GM20431 (cell line): ENCODE measurements around the gene CDX2.

ENCODE experiments used
- in situ Hi-C: fragments of 300-500 bp; cut with MseI, MboI; formaldehyde crosslinking; loops from one replicate; pipeline ENCODE4 v1.15.0; 2020; ENCODE audit warnings: low sequenced_read_pairs; ENCODE audit not compliant: unreplicated experiment

The CDX2 gene

DNA sequence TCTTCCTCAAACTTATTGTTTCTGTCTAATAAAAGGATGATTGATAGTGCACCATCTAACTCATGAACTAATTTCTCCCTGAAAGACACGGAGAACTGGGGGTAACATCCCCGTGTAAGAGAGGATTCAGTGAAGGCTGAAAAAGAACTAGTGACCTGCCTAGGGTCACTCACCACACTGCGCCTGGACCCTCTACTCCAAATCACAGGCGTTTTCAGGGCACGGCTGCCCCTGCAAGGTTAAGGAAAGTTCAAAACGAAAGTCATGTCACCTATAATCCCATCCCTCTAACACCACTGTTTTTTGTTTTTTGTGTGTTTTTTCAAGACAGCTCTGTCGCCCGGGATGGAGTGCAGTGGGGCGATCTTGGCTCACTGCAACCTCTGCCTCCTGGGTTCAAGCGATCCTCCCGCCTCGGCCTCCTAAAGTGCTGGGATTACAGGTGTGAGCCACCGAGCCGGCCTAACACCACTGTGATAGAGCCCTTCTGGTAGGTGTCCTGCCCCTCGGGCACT is 10.7 kb upstream of the CDX2 start:
- in situ Hi-C loops, result loop anchor here (10.0 to 25.0 kb wide), 2 partner anchors 605 to 1018 kb away; no protein-coding TSS in a partner anchor

DNA sequence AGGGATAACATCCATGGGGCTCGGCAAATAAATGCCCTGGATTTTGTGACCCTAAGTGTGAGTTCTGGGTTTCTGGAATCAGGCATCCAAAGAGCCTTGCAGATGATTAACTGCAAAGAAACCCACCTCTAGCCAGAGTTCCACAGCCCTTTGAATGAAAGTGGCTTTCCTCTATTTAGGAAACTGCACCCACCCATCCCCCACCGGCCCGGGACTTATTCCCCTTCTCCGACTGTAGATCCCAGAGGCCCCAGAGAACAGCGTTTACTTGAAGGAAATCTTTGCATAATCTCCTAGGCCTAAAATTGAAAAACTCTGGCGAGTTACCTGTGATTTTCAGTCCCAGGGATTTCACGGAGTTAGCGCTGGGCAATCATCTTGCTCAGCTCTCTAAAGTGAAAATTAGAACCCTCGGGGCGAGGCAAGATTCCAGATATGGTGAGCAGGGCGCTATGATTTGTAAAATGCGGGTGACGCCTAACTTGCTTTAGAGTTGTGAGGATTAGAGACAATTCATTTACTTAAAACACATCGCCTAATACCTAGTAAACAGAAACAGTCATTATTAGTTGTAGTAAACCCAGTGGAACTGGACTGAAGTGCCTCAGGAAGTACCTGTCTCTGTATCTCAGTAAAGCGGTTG is 10.0 kb upstream of the CDX2 start:
- in situ Hi-C loops, result loop anchor here (25.0 kb wide), 1 partner anchor 1017 kb away; no protein-coding TSS in a partner anchor

DNA sequence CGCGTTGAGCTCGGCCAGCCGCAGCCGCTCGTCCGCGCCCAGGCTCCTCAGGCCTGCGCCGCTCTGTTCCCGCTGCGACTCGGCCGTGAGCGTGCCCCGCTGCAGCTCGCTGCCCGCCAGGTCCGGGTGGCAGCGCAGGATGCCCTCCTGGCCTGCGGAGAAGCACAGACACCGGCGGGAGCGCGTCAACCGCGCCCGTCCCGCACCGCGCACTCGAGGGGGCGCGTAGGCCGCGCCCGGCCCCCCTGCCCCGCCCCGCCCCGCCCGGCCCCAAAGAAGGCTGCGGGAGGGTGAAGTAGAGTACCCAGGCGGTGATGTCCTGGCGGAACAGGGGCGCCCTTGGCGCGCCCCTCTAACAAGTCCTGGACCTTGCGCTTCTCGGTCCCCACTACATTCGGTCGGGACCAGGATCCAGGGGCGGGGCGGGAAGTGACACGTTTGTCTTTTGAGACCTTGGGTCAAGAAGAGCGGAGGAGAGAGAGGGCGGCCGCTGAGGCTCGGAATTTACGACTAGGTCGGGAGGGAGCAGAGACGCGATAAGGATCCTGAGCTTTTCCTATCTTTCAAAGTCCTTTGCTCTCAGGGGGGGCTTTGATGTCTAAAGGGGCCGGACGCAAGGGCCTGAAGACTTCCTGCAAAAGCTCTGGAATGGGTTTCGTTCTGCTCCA is 9.3 kb upstream of the CDX2 start:
- in situ Hi-C loops, result loop anchor here (25.0 kb wide), 1 partner anchor 1016 kb away; no protein-coding TSS in a partner anchor

DNA sequence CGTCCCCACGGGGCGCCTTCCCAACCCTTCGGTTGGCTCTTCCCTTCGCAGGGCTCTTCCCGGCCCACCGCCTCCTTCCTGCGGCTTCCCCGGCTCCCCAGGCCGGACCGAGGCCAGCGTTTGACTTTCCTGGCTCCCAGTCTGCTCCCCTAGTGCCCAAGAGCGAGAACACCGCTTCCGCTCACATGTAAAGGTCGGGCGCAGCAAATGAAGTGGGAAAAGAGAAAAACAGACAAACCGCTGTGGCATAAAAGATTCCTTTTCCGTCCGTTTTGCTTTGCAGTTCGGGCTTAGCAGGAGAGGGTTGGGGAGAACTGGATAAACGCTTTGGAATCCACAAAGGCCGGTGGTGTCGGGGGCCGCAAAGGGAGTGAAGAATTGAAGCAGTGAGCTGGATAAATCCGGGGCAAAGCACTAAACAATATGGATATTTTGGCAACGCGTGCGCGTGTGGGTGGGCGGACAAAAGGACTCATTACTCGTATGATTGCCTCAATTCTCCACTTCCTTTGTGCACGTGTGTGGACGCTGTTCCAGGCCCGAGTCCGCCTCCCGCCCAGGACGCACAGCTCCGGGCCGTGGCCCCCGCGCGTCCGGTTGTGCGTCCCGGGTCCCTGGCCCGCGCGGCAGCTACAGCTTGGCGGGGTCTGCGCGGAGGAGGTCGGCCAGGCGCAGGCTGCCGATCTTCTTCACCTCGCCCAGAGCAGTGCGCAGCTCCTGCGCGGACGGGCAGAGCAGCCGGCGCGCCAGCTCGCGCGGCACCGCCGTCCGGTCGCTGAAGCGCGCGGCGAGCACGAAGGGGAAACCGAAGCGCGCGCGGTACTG is 8.6 kb upstream of the CDX2 start:
- in situ Hi-C loops, result loop anchor here (25.0 kb wide), 1 partner anchor 1015 kb away; no protein-coding TSS in a partner anchor

DNA sequence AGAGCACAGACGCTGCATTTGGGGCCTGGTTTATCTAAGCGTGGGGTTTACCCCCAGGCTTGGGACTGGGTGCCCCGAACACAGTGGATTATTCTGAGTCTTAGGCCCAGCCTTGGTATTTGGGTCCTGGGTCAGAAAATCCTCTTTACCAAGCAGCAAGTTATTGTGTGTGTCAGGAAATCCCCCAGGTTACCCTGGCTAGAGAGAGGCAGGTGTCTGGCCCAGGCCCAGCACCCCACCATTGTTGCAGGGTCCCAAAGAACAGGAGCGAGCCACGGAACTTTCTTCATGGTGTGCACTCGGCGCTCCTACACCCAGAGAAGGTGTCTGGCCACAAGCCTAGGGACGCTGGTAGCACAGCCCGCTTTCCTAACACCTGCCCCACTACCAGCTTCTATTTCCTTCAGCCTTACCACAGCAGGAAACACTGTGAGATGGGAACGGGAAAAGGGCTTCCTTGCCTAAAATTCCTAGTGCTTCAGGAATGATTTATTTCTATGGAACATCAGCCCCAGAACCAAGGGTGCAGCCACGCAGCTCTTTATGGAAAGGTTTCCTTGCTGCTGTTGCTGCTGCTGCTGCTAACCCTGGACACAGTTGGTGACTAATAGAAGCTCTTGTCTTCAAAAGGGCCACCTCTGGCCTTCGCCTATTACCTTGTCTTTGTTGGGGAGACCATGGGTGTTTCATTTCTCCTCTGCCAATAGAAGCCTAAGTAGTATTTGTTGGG is 7.4 kb upstream of the CDX2 start:
- in situ Hi-C loops, result loop anchor here (25.0 kb wide), 1 partner anchor 1014 kb away; no protein-coding TSS in a partner anchor

DNA sequence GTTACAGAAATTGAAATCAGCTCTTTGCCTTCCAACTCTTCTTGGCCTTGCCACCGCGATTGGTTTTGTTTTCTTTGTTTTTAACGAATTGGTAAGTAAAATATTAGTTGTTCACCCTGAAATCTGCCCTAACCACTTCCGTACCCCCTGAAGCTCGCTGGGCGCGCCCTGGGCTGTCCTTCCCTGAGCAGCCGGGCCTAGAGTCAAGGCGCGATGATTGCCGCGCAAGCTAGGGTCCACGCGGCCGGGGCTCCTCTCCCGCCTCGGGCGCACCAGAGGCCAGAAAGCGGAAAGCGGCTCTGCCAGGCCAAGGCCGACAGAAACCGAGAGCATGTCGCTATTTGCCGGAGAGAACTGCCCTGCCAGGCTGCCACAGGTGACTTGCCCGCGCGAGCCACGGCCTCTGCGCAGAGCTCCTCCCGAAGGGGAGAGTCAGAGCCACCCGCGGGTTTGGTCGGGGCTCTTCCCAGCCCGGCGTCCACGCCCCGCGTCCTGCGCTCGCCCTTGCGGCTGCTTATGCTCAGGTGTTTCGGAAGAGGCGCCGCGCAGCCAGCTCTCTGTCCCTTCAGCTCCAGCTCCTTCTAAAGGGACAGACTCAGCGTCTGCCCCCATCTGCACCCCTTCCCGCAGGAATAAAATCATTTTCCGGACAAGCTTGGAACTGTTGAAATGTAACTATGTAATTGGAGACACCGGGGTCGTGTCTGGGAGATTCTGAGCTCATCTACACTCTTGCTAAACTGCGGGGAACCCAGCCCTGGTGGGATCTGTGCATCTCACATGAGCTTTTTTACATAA is 6.6 kb upstream of the CDX2 start:
- in situ Hi-C loops, result loop anchor here (25.0 kb wide), 1 partner anchor 1013 kb away; no protein-coding TSS in a partner anchor

DNA sequence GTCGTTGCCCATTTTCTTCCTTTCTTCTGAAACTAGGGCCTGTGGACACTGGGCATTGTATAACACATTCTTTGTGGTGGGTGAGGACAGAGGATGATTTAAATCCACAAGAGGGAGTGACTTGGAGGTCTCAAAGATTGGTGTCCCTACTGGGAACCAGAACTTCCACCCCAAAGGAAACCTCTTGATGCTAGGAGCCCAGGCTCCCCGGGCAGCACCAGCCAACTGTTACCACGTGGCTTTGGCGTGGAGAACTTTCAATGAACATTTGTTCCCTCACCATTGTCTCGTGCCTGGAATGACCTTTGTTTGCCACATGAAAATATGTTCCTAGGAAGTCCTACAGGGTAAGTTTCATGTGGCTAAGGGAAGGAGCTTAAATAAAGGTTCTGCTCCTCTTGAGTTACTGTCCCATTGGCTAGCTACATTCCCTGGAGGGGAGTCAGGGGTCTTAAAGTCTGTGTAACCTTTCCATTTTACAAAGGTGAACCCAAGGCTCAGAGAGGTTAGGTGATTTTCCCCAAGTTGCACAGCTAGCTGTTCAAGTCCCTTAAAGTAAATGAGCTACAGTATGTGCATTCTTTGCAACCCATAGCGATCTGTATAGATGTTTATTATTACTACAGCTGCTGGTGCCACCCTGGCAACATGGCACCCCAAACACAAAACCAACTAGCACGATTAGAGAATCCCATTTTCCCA is 5.0 kb upstream of the CDX2 start:
- in situ Hi-C loops, result loop anchor here (25.0 kb wide), 2 partner anchors 137 to 437 kb away; no protein-coding TSS in a partner anchor

DNA sequence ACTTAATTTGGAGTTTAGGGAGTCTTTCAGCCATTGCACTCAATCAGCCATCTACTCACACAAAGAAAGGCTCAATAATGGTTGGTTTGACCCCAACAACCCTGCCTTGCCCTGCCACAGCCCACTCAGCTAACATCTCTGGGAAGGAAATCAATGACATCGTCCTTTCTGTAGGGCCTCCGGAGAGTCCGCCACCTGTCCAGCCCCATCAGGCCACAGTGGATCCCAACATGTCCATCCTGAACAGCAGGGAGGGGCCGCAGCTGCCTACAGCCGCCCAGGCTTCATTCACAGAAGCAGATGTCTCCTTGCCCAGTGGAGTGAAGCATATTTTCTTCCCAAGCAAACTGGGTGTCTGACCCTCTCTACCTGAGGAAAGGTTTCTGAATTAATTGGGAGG is 4.2 kb upstream of the CDX2 start:
- in situ Hi-C loops, result loop anchor here (25.0 kb wide), 2 partner anchors 136 to 436 kb away; no protein-coding TSS in a partner anchor

DNA sequence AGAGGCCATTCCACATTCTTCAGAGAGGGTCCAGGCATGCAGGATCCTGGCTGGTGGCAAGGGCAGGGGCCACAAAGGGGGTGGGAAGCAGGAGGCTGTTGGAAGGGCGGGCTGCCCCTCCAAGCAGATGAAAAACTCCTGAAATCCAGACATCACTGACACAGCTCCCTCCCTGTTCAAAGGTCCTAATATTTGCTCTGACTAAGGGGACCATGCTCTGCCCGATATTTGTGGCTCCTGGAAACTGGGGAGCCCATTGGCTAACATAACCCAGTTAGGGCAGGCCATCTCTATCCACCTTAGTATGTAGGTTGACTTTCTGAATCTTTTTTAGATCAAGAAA is 3.3 kb upstream of the CDX2 start:
- in situ Hi-C loops, result loop anchor here (25.0 kb wide), 2 partner anchors 135 to 435 kb away; no protein-coding TSS in a partner anchor

DNA sequence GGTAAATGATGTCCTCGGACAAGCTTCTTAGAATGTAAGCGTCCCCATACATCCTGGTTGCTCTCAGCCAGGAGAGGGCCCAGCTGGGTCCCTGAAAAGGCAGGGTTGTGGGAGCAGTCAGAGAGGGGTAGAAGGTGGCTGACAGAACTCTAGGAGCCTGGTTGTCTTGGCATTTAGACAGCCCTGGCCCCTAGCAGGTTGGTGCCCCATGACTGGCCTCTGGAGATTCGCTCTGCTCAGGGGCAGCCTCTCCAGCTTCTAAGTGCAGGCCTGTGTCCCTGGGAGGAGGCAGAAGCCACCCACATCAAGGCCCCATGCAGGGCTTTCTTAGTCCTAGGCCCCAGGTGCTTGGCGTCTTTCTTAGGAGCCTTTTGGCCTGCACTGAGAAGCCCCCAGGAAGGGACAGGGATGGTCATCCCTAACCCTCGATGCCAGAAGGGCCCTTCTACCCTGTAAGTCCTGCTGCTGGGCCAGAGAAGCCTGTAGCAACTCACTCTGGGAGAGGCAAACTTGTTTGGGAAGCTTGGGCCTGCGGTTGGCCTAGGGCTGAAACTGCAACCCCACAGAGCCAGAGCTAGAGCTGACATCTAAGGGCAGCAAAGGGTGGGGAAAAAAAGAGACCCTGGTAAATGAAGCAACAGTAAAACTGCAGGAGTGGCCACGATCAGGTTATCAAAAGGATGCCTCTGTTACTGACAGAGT is 2.8 kb upstream of the CDX2 start:
- in situ Hi-C loops, result loop anchor here (25.0 kb wide), 2 partner anchors 135 to 435 kb away; no protein-coding TSS in a partner anchor

DNA sequence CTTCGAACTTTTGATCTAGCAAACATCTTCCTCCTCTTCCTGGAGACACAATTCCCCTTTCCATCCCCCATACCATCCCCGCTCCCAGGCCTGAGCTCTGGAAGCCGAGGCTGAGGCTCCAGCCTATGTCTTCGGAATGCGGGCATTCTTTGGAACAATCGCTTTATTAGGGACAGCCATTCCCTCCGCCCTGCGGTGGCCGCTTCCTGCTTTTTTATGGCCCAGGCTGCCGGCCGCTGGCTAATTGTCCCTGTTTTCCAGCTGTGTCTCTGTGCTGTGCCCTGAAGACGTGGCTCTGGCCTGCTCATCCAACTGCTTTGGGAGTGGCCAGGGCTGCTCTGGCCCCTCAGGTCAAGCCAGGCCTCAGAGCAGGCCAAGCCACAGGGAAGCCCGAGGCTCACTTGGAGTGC is 2.1 kb upstream of the CDX2 start:
- in situ Hi-C loops, result loop anchor here (25.0 kb wide), 2 partner anchors 134 to 434 kb away; no protein-coding TSS in a partner anchor

DNA sequence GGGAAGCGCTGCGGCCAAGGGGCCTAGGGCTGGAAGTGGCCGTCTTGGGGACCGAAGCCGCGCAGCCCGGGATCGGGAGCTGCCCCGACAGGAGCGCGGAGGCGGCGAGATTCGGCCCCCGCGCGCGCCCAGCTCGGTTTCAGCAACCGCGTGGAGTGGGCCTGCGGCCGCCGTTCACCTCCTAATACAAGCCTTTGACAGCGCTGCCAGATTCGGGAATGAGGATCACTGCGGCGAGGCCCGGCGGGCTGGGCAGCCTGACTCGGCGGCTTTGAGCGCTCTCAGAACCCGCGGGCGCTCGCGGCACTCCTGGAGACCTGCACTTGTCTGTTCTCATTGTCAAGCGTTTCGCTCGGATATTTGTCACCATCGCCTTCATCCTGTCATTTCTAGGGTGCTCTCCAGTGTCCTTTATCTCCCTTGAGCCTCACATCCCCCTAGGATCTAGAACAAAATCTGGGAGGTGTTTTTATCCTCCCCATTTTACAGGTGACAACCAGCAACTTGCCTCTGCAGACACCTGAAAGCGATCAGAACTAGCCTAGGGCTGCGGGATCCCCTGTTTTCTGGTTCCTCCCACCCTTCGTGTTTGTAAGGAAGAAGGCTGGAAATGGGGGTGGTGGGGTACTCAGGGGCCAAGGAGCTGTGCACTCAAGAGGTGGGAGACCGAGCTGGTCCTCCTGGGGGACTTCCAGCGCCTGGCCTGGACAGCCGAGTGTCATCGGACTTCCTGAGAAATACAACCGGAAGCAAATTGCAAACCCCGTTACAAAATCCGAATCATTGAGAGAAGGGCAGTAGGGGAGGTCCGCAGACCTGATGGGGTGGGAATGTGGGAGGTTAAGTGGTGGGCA is 1.5 kb upstream of the CDX2 start:
- in situ Hi-C loops, result loop anchor here (25.0 kb wide), 2 partner anchors 133 to 433 kb away; no protein-coding TSS in a partner anchor

DNA sequence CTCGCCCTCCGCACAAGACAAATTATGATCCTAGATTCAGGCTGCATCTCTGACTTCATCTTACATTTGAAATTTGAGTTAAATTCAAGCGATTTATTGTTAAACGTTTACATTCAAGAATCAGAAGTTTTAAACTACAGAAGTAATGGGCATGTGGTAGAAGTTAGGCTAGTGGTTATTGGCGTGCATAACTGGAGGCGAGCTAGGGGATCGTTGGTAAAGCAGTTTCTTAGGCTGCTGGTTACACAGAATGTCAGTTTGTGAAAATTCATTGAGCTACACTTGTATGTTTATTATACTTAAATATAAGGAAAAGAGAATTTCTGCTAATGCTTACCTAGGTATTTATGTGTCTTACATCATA is 733 bp upstream of the CDX2 start:
- in situ Hi-C loops, result loop anchor here (25.0 kb wide), 2 partner anchors 133 to 433 kb away; no protein-coding TSS in a partner anchor

DNA sequence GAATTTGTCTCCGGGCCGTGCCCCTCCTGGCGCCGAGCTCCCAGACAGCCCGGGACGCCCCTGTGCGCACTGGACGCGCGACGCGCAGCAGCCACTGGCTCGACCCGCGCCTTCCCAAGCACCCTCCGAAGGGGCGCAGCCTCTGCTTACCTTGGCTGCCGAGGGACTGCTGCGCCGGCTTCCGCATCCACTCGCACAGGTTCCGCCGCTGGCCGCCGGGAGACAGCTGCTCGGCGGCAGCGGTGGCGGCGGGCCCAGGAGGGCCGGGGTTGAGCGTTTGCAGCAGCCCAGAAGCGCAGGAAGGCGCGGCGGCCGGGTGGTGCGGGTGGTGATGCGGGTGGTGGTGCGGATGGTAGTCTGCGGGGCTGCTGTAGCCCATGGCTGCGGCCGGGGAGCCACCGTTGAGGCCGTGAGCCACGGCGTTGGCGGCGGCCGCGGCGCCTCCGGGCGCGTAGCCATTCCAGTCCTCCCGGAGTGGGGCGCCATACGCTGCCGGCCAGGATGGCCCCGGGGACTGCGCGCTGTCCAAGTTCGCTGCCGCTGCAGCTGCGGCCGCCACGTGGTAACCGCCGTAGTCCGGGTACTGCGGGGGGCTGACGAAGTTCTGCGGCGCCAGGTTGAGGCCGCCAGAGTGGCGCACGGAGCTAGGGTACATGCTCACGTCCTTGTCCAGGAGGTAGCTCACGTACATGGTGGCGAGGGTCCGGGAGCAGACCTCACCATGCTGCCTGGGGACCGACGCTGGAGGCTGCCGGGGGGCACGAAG is 616 bp downstream of the CDX2 start:
- in situ Hi-C loops, result loop anchor here (25.0 kb wide), 2 partner anchors 131 to 431 kb away; no protein-coding TSS in a partner anchor

DNA sequence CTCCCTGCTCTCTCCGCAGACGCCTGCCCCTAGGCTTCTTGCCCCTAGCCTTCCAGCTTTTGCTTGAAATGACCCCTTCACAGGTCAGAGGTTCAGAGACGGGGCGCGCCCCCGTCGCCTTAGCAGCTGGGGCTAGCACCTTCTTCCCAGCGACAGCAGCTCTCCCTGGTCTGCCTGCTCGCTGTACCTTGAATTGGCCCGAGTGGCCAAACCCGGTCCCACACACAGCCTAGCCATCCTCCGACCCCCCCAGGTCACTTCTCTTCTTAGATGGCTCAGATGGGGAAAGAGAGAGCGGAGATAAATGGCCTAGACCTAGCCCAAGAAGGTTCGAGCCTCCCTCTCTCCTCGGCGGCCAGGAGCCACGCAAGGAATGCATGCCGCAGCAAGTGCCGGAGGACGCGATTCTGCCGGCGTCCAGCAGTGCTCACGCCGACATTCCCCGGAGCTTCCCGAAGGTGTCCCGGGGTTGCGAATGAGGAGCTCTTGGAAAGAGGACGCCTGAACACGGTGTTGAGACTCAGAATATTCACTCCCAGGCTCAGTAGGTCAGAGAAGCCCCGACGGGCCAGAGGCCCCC is 1.3 kb downstream of the CDX2 start:
- in situ Hi-C loops, result loop anchor here (25.0 kb wide), 2 partner anchors 131 to 431 kb away; no protein-coding TSS in a partner anchor
